NCI-H1436 (cell line): Measurements from ENCODE around the gene CRACR2A.

Source experiments
- DNase-seq: peaks from one replicate; lab custom pipeline; 2025; lab: John Stamatoyannopoulos, UW

Gene CRACR2A

GRCh38 chr12:3725388-3726115 is 27.4 kb downstream of the CRACR2A start:
- DNase-seq, result no peak

DNA sequence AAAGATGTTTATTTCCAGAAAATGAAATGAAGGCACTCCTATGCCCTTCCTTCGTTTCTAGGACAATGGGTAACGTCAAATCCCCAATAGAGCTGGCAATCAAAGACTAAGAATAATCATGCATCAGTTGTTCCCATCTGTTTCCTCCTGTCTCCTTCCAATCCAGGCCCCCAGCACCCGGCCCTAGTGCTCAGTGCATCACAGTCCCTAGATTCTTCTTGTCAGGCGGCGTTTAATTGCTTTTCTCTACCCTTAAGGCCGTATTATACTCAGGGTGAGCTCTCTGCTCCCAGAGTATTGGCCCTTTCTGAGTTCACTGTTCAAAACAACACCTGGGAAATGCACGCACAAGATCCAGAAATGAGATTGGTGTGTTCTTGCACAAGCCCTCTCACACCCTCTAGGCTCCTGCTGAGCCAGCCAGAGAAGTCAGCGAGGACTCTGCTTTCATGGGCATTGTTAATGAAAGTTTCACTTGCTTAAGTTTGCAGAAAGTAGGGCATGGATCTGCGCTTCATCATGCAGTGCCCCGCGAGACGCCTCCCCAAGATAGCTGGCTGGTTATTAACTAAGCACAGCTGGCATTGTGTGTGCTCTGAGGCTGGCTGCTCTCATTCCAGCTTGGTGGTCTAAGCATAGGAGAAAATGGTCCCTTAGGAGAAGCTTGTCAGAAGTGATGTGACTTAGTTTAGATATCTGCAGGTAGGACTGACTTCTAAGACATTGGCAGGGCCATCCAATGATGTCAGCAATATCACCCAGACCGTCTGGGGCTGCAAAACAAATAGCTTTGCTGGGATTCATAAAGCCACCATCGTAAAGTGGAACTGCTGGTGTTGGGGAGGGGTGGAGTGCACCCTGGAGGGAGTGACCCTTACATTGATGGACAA is 28.7 kb downstream of the CRACR2A start:
- no peak for DNase-seq

DNA sequence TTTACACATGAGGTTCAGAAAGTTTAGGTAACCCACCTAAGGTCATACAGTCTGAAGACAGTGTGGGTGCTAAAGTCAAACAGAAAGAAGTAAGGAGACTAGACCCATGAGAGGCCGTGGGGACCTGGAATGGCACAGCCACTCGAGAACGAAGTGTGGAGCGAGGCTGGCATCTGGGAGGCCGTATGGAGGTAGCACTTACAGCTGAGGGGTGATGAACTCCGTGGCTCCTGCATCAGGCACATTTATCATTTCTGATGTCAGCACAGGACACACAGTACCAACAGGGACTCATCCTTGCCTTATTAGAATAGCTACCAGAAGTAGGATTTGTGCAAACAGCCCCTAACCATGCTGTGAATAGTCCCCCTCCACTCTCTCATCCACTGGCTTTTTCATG is 30.5 kb downstream of the CRACR2A start:
- DNase-seq, result no peak

DNA sequence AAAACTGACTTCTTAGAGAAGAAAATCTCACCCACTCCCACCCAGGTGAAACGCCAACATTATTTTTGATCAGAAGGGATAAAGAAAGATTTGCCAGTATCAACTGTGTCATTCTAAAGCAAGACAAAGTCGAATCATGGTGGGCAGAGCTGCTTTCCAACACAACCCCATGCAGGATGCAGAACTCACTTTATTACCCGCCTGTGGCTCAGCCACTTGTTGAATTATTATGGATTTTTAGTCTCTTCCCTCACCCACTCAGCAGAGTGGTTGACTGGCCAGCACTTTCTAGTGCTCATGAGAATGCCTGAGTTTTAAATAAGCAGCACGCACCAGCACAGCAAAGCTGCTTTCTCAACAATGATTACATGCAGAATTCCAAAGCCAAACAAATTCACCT is 32.1 kb downstream of the CRACR2A start:
- no peak for DNase-seq

- no peak for DNase-seq
These were observed 34.8 kb downstream of the CRACR2A start for GRCh38 chr12:3718100-3718499.

- no peak for DNase-seq
These were observed 35.5 kb downstream of the CRACR2A start for GRCh38 chr12:3717283-3717898.

DNA sequence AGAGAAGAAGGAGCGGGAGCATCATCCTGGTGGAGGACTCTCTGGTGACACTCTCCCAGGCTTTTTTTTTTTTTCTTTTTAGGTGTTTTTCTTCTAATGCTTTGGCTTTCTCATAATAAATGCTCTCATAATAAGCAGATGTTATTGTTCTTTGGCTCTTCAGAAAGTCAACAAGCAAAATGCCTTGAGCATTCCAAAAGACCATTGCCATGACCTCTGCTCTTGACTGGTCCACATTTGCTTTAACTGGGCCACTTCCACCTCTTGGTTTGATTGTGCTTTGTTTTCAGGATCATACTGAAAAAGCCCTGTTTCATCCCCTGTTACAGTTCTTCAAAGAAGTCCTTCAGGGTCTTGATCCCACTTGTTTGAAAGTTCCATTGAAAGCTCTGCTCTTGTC is 36.9 kb downstream of the CRACR2A start:
- no peak for DNase-seq

- no peak for DNase-seq
These were observed 39.0 kb downstream of the CRACR2A start for GRCh38 chr12:3713947-3714346.

DNA sequence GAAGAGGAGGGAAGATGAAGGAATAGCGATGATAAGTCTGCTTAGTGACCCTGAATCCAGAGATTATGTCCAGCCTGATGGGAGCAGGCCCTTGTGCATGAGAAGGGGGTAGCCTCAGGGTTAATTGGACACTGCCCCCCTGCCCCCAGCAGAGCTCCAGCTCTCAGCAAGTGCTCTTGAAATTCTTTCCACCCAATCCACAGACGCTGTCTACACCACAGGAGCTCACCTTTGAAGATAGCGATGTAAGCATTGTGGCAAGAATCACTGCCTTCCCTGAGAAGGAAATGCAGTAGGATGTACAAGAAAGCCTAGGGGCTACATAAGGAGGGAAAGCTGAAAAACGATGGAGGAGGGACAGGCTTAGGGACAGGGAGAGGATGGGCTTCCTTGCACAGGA is 39.4 kb downstream of the CRACR2A start:
- no peak for DNase-seq

- DNase-seq, result no peak
These were observed 40.5 kb downstream of the CRACR2A start for GRCh38 chr12:3712209-3712992.

DNA sequence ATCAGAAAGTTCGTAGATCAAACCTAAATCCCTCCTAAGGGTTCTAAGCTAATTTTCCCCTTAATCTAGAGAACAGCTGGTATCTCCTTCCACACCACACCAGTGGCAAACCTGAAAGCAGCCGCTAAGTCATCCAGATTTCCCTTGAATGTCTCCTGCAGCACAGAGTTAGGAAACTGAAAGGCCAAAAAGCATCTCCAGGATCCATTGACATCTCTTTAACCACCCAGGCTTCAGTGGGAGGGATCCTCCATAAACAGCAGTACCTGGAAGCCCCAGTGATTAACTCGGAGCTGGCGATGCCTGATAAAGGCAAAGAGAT is 47.6 kb downstream of the CRACR2A start:
- DNase-seq, result no peak

DNA sequence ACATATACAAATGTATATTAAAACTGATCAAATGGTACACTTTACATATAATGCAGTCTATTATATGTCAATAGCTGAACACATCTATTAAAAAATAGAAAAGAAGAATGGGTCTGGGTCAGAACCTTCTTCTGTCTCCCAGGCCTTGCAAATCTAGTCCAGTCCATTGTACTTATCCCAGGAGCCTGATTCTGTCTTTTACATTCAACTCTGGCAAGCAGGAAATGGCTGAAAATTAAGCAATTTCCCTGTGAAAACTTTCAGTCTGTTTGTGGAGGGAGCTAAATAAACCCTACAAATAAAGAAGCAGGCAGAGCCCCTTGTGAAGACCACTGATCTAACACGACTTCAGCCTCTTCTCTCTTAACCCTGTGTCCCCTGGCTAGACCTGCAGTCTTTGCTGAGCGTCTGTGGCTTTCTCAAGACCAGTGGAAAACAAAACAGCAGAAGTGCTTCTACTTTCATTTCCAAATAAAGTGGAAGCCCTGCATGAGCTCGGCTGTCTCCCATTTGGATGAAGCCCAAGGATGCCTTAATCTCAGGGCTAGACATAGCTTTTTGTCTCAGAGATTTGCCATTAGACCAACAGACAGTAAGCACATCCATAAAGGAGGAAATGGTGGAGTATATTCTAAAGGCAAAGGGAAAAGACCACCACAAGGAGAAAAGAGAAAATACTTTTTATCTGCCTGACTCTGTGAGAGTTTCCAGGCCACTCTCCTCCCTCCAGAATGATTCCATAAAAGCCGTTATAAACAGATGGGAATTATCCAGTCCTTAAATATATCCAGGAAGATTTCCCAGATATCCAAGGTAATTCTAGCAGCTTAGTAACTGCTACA is 48.2 kb downstream of the CRACR2A start:
- no peak for DNase-seq

GRCh38 chr12:3700861-3701260 is 52.0 kb downstream of the CRACR2A start:
- no peak for DNase-seq

GRCh38 chr12:3698218-3698974 is 54.5 kb downstream of the CRACR2A start:
- peak; percentile 92 for DNase-seq

- DNase-seq, result no peak
These were observed 55.5 kb downstream of the CRACR2A start for GRCh38 chr12:3697311-3697870.

GRCh38 chr12:3694673-3695072 is 58.2 kb downstream of the CRACR2A start:
- no peak for DNase-seq

DNA sequence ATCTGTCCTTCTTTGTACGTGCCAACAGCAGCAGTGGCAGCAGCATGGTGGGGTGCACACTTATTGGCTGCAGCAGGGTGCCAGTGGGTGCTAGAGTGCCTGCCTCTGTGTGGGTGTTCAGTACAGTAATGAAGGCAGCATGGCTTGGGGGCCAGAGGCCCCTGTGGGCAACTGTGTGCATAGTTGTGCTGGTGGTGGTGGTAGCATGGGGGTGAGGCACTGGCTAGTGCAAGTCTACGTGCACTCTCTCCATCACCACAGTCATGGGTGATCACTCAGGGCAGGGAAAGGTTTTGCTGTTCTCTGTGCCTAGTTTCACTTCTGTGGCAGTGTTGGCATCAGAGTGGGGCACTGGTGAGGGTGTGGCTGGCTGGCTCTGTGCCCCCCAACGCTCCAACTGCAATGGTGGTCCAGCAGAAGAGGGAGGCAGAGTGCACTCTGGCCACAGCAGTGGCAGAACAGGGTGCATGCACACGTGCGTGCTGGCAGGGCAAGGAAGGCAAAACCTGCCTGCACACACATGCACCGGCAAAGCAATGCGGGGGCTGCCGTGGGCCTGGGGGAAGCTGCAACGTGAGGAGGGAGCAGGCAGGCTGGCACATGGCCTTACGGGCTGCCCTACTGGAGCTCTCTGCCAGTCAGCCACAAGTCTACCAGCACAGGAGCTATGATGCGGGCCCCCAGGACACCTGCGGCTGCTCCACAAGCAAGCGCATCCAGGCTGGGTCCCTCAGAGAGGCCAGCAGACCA is 60.1 kb downstream of the CRACR2A start:
- DNase-seq, result no peak

GRCh38 chr12:3686463-3686862 is 66.4 kb downstream of the CRACR2A start:
- no peak for DNase-seq

GRCh38 chr12:3685830-3686229 is 67.1 kb downstream of the CRACR2A start:
- DNase-seq, result no peak
